Measurements from ENCODE around the gene PHF23.
A peak's percentile ranks its signal among the peaks of the same experiment; 100 is the strongest.

Gene PHF23

DNA sequence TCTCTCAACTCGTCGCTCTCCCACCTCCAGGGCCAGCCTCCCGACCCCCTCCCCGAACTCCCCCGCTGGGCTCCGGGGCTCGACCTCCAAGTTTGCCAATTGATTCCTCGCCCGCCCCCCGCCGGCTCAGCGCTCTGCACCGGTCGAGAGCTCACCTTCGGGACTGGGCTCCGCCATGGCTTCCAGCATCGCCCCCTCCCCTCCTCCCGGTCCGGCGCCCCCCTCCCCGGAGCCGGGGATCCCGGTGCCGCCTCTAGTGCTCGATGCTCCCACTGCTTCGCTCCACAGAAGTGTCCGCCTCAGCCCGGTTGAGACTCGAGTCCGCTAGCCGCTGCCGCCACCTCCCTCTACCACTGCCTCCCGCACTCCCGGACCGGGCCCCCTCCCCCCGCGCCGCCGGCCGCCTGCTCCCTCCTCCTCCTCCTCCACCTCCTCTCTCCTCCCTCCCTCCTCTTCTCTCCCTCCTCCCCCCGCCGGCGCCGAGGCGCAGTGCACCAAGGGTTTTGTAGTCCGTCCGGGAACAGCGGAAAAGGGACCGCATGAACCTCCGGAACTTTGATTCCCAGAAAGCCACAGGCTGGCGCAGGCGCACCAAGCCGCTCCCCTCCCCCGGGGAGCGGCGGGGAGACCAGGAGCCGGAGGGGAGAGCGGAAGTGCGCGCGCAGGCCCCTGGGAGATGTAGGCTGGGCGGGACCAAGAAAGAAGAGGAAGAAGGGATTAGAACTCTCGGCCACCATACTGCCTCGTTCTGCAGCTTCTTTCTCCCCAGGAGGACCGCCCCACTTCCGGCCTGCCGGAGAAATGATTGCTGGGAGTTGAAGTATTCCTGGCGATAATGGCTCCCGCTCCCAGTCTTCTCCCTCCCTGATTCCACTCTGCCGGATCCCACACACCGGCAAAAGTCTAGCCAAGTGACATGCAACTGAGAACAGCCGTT, at the start of gene PHF23:
TSS of gene PHF23 (minus strand) at position 367 of the 937 bp plus-strand sequence. CDS start at position 189, 178 bp downstream.
- TF ChIP-seq POLR2A (IDR thresholded peaks at IDR 0.05; ENCODE audit: low read length): peak; percentile 61
- no peak for TF ChIP-seq GATA1 (IDR thresholded peaks at IDR 0.05; ENCODE audit: low read depth, low read length)
- DNase-seq: peak; percentile 99 to 100

DNA sequence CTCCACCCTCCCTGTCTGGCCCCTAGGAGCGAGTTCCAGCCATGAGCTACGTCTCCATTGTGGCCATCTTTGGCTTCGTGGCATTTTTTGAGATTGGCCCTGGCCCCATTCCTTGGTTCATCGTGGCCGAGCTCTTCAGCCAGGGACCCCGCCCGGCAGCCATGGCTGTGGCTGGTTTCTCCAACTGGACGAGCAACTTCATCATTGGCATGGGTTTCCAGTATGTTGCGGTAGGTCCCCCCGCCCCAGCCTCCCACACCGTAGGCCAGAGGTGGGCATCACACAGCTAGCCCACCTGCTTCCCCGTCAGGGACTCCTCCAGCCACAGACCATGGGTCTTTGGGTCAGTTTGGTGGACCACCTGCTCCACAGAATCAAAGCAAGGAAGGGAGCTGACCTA, 46.4 kb upstream of the PHF23 start:
- DNase-seq: no peak
- no peak for TF ChIP-seq POLR2A (IDR thresholded peaks at IDR 0.05; ENCODE audit: low read length)
- no peak for TF ChIP-seq GATA1 (IDR thresholded peaks at IDR 0.05; ENCODE audit: low read depth, low read length)

DNA sequence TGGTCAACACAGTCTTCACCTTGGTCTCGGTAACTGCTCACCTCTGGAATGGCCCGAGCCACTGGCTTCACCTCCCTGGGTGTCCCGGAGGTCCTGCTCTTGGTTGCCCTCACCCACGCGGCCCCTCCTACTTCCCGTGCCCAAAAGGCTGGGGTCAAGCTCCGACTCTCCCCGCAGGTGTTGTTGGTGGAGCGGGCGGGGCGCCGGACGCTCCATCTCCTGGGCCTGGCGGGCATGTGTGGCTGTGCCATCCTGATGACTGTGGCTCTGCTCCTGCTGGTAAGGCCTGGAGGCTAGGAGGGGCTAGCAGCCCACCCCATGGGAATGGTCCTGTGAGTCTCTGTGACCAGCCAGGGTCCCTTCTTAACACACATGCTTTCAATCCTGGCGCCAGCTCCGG, 45.7 kb upstream of the PHF23 start:
- DNase-seq: no peak
- no peak for TF ChIP-seq POLR2A (IDR thresholded peaks at IDR 0.05; ENCODE audit: low read length)
- TF ChIP-seq GATA1 (IDR thresholded peaks at IDR 0.05; ENCODE audit: low read depth, low read length): no peak

DNA sequence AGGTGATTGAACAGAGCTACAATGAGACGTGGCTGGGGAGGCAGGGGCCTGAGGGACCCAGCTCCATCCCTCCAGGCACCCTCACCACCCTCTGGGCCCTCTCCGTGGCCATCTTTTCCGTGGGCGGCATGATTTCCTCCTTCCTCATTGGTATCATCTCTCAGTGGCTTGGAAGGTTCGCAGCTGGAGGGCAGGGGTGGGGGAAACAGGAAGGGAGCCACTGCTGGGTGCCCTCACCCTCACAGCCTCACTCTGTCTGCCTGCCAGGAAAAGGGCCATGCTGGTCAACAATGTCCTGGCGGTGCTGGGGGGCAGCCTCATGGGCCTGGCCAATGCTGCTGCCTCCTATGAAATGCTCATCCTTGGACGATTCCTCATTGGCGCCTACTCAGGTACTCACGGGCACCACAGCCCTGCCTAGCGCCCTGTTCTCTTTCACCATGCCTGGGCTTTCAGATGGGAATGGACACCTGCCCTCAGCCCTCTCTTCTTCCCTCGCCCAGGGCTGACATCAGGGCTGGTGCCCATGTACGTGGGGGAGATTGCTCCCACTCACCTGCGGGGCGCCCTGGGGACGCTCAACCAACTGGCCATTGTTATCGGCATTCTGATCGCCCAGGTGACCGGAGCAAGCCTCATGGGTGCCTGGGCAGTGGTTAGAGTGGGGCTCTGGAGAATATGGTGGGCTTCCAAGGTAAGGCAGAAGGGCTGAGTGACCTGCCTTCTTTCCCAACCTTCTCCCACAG, 44.4 kb upstream of the PHF23 start:
- TF ChIP-seq GATA1 (IDR thresholded peaks at IDR 0.05; ENCODE audit: low read depth, low read length): no peak
- no peak for TF ChIP-seq POLR2A (IDR thresholded peaks at IDR 0.05; ENCODE audit: low read length)
- no peak for DNase-seq

DNA sequence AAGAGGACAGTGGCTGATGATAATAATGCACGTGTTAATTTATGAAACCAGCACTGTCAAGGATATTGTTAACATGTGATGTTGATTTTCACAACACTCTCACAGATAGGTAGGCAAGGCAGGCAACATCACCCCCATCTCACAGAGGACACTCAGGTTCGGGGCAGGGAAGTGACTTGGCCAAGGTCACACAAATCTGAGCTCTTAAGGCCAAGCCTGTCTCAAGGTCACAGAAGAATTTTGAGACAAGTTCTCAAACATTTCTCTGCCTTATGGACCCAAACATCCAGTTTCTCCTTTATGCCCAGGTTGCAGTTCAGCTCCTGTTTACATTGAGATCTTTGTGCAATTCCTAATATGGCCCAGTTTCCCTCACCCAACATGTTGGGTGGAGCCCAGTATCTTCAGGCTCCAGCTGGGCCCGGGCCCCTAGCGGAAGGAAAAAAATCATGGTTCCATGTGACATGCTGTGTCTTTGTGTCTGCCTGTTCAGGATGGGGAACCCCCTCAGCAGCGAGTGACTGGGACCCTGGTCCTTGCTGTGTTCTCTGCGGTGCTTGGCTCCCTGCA, 43.6 kb upstream of the PHF23 start:
- no peak for TF ChIP-seq GATA1 (IDR thresholded peaks at IDR 0.05; ENCODE audit: low read depth, low read length)
- TF ChIP-seq POLR2A (IDR thresholded peaks at IDR 0.05; ENCODE audit: low read length): peak; percentile 68
- DNase-seq: peak; percentile 93 to 94

DNA sequence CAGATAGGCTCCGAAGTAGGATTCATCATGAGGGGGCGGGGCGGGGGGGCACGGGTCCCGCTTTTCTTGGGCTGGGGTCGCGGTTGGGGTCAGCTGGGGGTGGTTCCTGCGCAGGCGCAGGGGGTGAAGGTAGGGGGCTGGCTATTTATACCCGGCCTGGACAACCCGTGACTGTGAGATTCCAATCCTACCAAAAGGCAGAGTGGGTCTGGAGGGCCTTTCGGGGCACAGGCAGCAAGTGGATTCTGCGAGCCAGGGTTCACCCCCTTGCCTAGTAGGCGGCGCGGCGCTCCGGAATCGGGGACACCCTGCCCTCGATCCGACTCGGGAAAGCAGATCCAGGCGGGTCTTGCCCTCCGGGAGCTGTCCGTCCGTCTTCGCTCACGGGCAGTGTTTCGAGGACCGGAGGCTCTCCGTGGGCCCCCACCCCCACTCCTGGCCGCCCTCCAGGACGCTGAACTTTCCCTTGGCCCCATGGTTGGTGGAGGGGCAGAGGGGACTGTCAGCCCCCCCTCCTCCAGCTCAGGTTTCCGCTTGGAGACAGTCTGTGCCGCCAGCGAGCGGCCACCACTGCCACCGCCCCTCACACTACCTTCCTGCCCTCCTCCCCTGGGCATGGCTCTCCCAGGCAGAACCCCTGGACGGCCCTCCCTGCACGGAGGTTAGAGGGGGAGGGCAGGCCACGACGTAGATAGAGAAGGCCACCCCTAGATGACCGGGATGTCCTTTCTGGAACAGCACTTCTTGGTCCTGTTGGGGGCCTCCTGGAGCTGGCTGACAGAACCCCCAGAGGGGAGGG, 42.9 kb upstream of the PHF23 start:
- TF ChIP-seq POLR2A (IDR thresholded peaks at IDR 0.05; ENCODE audit: low read length) (no peak), GATA1 (IDR thresholded peaks at IDR 0.05; ENCODE audit: low read depth, low read length) (no peak)
- DNase-seq: peak; percentile 74 to 81

DNA sequence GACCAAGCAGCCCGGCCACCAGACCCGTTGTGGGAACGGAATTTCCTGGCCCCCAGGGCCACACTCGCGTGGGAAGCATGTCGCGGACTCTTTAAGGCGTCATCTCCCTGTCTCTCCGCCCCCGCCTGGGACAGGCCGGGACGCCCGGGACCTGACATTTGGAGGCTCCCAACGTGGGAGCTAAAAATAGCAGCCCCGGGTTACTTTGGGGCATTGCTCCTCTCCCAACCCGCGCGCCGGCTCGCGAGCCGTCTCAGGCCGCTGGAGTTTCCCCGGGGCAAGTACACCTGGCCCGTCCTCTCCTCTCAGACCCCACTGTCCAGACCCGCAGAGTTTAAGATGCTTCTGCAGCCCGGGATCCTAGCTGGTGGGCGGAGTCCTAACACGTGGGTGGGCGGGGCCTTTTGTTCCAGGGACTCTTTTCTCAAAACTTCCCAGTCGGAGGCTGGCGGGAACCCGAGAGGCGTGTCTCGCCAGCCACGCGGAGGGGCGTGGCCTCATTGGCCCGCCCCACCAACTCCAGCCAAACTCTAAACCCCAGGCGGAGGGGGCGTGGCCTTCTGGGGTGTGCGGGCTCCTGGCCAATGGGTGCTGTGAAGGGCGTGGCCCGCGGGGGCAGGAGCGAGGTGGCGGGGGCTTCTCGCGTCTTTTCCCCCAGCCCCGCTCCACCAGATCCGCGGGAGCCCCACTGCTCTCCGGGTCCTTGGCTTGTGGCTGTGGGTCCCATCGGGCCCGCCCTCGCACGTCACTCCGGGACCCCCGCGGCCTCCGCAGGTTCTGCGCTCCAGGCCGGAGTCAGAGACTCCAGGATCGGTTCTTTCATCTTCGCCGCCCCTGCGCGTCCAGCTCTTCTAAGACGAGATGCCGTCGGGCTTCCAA, 42.1 kb upstream of the PHF23 start, which contains the start of gene SLC2A4:
TSS of gene SLC2A4 (plus strand) at position 645 of the 879 bp plus-strand sequence. CDS start at position 862, 217 bp downstream.
- DNase-seq: peak; percentile 96 to 98
- TF ChIP-seq GATA1 (IDR thresholded peaks at IDR 0.05; ENCODE audit: low read depth, low read length) (no peak), POLR2A (IDR thresholded peaks at IDR 0.05; ENCODE audit: low read length) (peak; percentile 71)

DNA sequence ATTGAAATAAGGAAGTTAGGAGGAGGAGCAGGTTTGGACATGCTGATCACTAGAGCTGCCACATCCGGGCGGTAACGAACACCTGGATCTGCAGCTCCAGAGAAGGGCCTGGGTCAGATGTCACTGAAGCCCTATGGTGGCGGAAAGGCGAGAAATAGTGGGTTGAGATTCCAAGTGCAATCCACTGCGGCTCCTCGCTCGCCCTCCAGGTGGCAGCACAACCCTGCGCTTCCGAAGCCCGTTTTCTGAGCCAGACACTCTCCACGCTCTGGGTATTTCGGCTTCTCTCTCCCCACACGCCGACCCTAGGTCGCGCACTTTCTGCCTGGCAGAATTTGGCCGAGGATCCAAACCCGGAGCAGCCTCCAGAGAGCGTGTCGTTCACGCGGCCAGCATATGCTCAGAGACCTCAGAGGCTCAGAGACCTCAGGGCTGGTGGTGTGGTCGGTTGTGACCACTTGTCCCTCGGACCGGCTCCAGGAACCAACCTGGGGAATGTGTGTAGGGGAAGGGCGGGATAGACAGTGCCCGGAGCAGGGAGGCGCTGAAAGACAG, 41.3 kb upstream of the PHF23 start:
- TF ChIP-seq GATA1 (IDR thresholded peaks at IDR 0.05; ENCODE audit: low read depth, low read length) (no peak), POLR2A (IDR thresholded peaks at IDR 0.05; ENCODE audit: low read length) (no peak)
- peak; percentile 92 to 94 for DNase-seq

DNA sequence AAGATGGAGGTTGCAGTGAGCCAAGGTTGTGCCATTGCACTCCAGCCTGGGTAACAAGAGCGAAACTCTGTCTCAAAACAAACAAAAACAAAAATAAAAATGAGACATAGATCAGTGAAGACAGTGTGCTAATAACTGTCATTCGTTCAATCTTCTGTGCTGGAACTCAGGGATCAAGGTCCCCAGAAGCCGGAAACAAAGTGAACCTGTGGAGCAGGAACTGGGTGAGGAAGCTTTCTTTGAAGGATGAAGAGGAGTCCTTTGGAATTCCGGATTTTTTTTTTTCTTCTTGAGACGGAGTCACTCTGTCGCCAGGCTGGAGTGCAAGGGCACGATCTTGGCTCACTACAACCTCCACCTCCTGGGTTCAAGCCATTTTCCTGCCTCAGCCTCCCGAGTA, 40.2 kb upstream of the PHF23 start:
- no peak for DNase-seq

DNA sequence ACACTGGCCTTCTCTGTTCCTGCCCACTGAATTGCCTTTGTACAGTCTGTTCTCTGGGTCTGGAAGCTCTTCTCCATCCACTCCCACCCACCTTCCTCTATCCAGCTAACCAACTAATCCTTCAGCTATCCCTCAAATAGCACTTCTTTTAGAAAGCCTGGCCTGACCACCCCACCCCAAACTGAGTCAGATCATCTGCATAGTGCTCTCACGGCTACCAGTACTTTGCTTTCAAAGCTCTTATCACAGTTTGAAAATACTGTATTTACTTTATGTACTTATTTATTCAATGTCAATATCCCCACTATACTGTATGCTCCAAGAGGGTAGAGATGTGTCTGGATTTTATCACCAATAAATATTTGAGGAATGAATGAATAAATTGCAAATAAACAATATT, 27.5 kb upstream of the PHF23 start:
- TF ChIP-seq POLR2A (IDR thresholded peaks at IDR 0.05; ENCODE audit: low read length) (no peak), GATA1 (IDR thresholded peaks at IDR 0.05; ENCODE audit: low read depth, low read length) (no peak)
- DNase-seq: no peak

More for the DNA sequence above, 40.2 kb upstream of the PHF23 start:
- no peak for TF ChIP-seq POLR2A (IDR thresholded peaks at IDR 0.05; ENCODE audit: low read length)
- no peak for TF ChIP-seq GATA1 (IDR thresholded peaks at IDR 0.05; ENCODE audit: low read depth, low read length)

DNA sequence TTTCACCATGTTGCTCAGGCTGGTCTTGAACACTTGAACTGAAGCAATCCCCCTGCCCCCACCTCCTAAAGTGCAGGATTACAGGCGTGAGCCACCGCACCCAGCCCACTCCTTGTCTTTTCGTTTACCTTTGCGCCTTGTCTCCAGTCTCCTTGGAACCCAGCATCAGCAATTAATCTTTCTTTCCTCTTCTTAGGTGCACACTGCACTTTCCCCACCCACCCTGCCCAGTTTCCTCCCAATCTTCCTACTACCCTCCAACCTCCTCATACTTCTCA, 24.5 kb upstream of the PHF23 start:
- no peak for TF ChIP-seq GATA1 (IDR thresholded peaks at IDR 0.05; ENCODE audit: low read depth, low read length)
- TF ChIP-seq POLR2A (IDR thresholded peaks at IDR 0.05; ENCODE audit: low read length): no peak
- DNase-seq: no peak

All from erythroblast (primary cell).